IPS-18c (cell line): ENCODE results near the gene PPP6R3.

Source experiments
- H3K4me3 ChIP-seq: 2 replicates; pipeline ENCODE4 v1.7.0; 2013; ENCODE audit warnings: low read depth, mild to moderate bottlenecking, low read length, moderate library complexity; ENCODE audit not compliant: insufficient read depth
- H3K9me3 ChIP-seq: one replicate; pipeline ENCODE4 v1.6.1; 2013; ENCODE audit warnings: mild to moderate bottlenecking, low read length, moderate library complexity; ENCODE audit not compliant: control insufficient read depth, insufficient read depth

The PPP6R3 gene

DNA sequence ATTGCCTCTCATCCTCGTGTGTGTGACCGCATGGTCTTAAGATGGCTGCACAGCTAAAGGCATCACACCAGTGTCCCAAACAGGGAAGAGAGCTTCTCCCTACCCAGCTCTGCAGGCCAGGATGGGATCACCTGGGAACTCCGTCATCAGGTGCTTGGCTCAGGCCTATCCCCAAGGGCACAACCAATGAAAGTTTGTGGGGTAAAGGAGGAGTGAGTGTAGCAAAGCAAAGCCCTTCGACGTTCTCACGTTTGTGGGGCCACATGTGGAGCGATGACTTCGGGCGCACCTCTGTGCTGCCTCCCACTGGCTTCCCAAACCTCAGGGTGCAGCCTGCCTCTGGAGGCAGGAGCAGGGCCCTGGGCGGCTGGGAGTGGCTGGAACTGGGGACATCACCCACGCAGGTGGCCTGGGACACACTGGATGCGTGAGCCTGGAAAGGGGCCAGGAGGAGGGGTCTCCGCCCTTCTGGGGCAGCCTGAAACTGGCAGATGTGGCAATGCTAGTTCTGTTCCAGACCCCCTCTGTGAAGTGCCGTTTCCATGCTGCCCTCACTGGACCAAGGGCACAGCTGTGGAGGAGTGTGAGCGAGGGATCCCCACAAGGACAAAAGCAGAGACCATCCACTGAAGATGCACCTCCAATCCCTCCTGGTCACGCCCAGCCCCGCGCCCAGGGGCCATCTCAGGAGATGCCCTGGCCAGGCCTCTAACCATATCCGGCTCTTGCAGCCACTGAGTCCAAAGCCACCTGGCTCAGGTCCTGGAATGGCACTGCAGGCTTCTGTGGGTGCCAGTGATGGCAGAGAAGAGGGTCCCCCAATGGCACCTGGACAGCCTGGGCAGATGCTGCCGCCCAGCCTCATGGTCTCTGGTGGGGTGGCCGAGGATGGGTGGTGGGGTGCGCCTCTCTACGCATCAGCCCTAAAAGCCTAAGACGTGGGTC, 193.2 kb downstream of the PPP6R3 start:
- no peak overlapping the region for H3K4me3 ChIP-seq
- H3K9me3 ChIP-seq, result peaks cover 2% of the 10 kb centered on the region

DNA sequence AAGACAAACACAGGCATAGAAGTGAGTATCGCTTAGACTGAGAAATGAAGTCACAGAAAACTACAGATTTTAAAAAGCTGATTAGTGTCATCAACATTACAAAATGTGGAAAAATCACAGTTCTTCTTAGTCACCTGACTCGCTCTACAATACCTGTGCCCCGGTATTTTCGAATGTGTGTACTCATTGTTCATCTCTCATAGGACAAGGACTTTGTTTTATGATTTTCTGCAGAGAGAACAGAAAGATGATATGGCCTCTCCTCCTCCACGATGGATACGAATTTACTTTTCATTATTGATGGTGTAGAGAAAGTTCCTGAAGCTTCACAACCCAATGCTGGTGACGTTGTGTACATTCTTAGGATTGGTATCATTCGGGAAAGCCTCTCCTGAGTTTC, 194.4 kb downstream of the PPP6R3 start:
- no peak overlapping the region for H3K4me3 ChIP-seq
- peaks cover 2% of the 10 kb centered on the region for H3K9me3 ChIP-seq

DNA sequence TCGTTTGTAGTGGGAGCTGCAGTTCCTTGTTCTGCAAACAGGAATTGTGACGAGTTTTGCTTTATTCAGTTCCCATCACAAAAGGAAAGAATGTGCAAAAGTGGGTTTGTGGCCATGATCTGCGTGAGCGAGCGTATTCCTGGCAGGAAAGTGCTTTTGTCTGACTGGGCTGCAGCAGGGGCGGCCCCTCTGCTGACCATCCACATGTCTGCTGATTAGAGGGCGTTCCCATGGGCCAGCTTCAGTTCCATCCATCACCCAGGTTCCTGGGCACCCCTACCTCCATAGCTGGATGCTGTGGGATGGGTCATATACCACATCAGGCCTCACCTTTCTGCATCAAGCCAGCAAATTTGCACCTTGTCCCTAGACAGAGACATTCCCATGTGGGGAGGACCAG, 194.9 kb downstream of the PPP6R3 start:
- Histone ChIP-seq H3K4me3 (no peak overlapping the region), H3K9me3 (peaks cover 4% of the 10 kb centered on the region)

DNA sequence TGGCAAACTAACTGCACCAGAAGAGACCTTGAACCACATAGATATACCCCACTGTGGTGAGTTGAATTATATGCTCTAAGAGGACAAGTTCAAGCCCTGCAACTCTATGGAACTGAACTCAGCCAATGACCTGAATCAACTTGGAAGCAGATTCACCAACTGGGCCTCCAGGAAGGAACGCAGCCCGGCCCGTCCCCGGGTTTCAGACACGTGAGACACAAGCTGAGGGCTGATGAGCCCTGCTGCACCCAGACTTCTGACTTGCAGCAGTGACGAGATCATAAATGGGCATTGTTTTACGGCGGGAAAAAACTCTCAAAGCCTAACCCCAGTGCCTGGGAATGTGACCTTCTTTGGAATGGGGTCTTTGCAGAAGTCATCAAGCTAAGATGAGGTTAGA, 195.3 kb downstream of the PPP6R3 start:
- H3K9me3 ChIP-seq, result peaks cover 4% of the 10 kb centered on the region
- no peak overlapping the region for H3K4me3 ChIP-seq

DNA sequence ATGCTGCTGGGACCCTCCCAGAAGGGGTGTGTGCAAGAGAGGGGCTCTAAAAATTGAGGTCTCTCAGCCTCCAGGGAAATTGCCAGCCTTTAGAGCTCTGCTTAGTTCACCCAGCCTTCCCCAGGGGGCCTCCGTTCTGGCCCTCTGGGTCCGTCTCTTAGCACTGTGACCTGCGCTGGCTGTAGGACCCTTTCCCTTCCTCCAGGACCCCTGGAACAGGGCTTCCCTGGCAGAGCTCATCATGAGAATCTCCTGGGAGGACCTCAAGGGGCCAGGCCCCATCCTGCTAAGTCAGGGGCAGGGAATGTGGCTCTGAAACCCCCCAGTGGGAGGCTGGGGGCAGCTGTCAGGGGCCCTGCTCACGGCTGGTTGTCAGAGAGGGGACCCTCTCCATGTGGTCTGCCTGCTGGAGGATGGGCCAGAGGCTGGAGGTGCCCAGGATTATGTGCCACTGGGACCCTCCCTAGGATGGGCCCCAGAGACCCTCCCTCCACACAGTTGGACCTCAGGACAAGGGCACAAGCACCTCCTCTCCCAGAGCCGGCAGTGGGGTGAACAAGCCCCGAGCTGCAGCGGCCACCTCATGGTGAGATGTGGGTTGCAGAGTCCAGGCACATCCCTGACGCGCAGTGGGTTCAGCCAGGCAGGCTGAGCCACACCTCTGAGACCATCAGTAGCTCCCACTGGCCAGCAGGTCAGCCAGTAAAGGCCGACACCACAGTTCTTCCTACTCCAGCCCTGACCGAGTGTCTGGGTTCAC, 196.6 kb downstream of the PPP6R3 start:
- Histone ChIP-seq H3K9me3 (peaks cover 4% of the 10 kb centered on the region), H3K4me3 (no peak overlapping the region)

DNA sequence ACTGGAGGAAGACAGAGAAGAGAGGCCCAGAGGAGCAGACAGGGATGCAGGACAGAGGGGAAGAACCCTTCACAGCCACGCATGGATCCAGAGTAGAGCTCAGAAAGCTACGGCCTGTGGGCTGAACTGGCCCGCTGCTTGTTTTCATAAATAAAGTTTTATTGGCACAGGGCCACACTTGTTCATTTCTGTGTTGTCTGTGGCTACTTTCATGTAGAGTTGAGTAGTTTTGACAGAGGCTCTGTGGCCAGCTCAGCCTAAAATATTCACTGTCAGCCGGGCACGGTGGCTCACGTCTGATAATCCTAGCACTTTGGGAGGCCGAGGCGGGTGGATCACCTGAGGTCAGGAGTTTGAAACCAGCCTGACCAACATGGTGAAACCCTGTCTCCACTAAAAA, 197.5 kb downstream of the PPP6R3 start:
- Histone ChIP-seq H3K9me3 (peaks cover 9% of the 10 kb centered on the region), H3K4me3 (no peak overlapping the region)

DNA sequence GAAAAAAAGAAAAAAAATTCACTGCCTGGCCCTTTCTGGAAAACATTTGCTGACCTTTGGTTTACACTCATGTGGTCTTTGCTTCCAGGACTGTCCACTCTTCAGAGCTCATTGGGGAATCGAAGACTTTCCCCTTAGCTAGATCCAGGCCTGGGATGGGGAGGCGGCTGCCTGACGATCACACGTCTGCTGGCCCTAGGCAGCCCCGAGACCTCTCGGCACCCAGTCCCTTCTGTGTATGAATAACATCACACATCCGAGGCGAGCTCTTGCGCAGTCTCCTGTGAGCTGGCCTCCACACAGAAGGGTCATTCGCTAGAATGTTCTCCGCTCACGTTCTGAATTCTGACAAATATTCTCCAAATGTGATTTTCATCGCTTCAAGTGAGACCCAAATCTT, 198.1 kb downstream of the PPP6R3 start:
- H3K9me3 ChIP-seq, result peaks cover 9% of the 10 kb centered on the region

DNA sequence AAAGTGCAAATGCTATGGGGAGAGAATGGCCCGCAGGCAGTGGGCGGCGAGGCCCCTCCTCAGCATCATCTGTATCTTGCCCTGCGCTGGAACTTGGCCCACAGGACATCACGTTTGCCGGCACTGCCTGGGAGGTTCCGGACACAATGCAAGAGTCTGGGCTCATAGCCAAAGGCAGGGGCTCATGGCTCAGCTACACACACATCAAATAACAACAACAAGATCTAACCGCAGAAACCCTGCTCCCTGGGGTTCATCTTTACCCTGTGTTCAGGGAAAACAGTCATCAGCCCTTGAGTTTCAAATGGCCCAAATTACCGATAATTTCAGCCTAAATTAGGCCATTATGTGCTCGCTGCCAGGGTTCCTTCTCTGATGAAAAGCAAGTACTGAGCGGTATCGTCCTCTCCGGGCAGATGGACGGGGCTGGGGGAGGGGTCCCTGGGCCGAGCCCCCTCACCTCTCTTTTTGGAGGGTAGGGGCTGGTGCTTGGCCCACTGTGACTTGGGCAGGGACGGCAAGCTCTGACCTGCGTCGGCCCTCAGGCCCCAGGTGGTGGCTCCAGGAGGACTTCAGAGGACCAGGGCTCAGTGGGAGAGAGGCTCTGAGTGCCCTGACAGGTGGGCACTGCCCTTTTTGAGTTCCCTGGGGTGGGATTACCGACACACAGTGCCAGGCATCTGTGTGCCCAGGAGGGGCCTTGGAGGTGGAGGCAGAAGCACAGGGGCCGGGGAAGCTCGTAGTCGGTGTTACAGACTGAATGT, 198.8 kb downstream of the PPP6R3 start:
- peaks cover 9% of the 10 kb centered on the region for H3K9me3 ChIP-seq
- H3K4me3 ChIP-seq, result no peak overlapping the region

More for the DNA sequence above, 198.1 kb downstream of the PPP6R3 start:
- no peak overlapping the region for H3K4me3 ChIP-seq

DNA sequence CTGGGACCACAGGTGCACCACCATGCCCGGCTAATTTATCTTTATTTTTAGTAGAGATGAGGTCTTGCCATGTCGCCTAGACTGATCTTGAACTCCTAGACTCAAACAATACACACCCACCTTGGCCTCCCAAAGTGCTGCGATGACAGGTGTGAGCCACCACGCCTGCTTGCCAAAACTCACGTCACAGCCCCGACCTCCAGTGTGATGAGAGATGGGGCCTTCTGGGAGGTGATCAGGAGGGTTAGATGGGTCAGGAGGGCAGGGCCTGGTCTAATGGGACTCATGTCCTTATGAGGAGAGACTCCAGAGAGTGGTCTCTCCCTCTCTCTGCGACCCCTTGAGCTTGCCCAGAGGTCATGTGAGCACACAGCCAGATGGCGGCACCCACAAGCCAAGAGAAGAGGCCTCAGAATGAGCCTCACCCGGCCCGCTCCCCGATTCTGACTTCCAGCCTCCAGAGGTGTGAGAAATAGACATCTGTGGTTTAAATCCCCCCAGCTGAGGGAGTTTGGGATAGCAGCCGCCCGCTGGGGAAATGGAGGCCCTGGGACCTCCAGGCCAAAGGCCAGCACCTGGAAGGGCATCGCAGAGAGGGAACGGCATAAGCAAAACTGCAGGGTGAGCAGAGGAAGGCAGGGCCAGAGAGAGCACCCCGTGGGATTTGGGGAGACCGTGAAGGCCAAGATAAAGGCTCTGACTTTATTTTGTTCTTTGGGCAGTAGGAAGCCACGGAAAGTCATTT, 199.7 kb downstream of the PPP6R3 start:
- peaks cover 9% of the 10 kb centered on the region for H3K9me3 ChIP-seq
- H3K4me3 ChIP-seq, result no peak overlapping the region

DNA sequence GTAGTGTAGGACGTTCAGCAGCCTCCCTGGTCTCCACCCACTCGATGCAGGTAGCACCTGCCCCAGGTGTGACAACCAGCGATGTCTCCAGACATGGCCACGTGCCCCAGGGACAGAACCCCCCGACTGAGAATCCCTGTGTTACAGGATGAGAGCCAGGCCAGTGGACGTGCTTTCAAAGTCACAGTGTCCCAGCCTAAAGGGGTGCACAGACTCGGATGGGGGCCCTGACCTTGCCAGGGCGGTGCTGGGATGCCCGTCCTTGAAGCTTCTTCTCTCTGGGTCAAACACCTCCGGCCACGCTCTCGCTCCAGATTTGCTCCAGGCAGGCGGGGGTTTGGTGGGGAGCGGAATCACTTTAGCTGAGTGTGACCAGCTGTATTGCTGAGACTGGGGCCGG, 200.5 kb downstream of the PPP6R3 start:
- peaks cover 7% of the 10 kb centered on the region for H3K9me3 ChIP-seq
- no peak overlapping the region for H3K4me3 ChIP-seq

DNA sequence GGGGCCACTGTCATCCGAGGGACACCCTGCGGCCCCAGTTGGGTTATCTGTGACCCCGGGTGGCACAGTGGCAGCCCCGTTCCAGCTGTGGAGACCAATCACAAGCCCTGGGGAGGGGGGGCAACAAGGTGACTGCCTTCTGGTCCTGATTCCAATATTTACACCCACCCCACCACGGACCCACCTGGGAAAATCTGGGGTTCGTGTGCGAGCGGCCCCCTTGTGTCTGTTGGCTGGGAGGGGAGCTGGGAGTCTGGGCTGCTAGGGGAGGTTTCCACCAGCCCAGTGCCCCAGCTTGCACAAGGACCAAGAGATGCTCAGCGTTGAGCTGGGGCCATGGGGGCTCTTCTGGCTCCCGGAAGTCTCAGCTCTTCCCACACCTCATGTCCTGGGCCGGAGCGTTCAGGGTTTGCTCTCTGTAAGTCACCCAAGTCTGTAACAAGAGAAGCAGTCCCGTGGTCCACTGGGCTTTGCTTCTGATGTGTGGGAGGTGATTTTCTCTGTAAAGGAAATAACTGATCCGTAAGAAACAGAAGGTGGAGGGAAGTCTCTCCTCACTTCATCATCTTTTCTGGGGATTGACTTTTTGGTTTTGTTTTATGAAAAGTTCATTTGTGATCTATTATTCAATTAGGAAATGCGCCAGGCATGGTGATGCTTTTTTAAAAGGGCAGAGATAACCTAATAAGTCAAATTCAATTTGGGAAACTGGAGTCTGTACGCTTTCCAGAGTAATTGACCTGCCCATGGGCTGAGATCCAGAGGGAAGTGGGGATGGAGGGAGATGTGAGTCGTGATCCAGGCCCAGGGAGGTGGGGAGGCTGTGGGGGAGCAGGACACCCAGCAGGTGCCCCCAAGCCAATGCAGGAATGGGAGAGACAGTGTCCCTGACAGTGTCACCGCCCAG, 201.4 kb downstream of the PPP6R3 start:
- Histone ChIP-seq H3K9me3 (peaks cover 9% of the 10 kb centered on the region), H3K4me3 (no peak overlapping the region)

DNA sequence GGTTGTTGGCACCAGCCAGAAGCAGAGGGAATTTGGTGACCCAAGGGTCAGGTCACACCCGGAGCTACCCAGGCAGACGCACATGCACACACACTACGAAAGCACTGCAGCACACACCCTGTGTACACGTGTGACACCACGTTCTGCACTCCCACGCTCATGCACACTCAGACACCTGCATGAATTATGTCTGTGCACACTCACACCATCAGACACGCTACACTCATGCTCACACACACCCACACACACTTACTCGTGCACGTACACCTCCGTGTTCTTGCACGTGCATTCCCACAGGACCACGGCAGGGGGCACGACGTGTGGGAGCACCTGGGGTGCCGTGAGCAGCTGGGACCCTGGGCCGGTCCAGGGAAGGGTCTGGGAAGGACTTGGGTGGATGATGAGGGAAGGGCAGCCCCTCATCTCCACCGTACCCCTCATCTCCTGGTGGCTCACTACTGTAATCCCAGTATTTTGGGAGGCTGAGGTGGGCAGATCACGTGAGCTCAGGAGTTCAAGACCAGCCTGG, 203.0 kb downstream of the PPP6R3 start:
- no peak overlapping the region for H3K4me3 ChIP-seq
- H3K9me3 ChIP-seq, result peaks cover 9% of the 10 kb centered on the region

DNA sequence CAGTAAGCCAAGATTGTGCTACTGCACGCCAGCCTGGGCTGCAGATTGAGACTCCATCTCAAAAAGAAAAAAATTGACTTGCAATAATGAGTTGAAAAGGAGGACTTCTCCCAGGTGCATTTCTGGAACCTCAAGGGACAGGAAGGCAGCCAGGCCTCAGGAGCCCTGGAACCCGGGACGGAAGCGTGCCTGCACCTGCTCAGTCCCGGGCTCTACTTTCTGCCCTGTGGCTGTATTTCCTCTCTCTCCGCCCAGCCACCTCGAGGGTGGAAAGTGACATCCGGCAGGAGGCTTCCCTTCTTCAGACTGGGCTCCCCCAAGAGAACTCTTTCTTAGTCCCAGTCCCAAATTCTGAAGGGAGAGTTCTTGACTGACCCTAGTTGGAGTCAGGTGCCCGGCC, 203.6 kb downstream of the PPP6R3 start:
- no peak overlapping the region for H3K4me3 ChIP-seq
- H3K9me3 ChIP-seq, result peaks cover 9% of the 10 kb centered on the region

DNA sequence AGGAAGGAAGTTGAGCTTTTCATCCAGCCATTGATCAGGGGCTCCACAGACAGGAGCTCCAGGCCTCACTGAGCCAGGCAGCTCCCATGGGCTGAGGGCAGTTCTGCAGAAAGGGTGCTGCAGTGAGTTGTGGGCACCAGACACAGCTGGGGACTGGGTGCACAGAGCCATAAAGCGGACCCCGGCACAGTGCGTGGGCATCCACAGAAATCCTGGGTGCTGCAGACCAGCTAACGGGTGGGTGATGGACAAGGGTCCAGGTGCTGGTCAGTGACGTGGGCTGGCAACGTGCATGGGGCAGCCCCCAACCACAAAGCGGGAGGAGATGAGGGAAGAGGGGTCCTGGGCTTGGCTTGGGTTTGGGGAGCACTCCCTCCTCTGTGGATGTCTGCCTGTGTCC, 204.4 kb downstream of the PPP6R3 start:
- peaks cover 9% of the 10 kb centered on the region for H3K9me3 ChIP-seq
- H3K4me3 ChIP-seq, result no peak overlapping the region
